Kidney (tissue), 14 donors: ENCODE results near the gene WDR6. TPM values are rescaled to one million over a fixed set of nuclear protein-coding genes. Genes with fewer than 3 reads are reported as not detected.

Experiments used
- DNase-seq, 5 donors: peaks; one replicate each; pipeline ENCODE4 v3.0.0-alpha.2; 2013 to 2020
- FAIRE-seq: peaks from 2 replicates; lab custom pipeline; 2012; peaks lifted over from hg19 to GRCh38; lab: Jason Lieb, UNC
- H3K27ac ChIP-seq, 2 donors: one replicate each; pipeline ENCODE4 v1.7.0; 2013; ENCODE audit warnings: low read depth in 2 of 2, low read length in 2 of 2, inconsistent platforms in 1 of 2
- H3K27me3 ChIP-seq: one replicate; pipeline ENCODE4 v1.7.1; 2013; ENCODE audit warnings: low read length, inconsistent platforms; ENCODE audit not compliant: control insufficient read depth, insufficient read depth
- H3K36me3 ChIP-seq, 3 donors: one replicate each; pipeline versions ENCODE4 v1.7.0 to v1.7.1; 2013; ENCODE audit warnings: low read length in 3 of 3, control low read depth in 1 of 3, inconsistent platforms in 1 of 3; ENCODE audit not compliant: insufficient read depth in 3 of 3, control insufficient read depth in 2 of 3
- H3K4me1 ChIP-seq, 3 donors: one replicate each; pipeline versions ENCODE4 v1.7.0 to v1.7.1; 2013; ENCODE audit warnings: low read length in 3 of 3, inconsistent platforms in 1 of 3, low read depth in 1 of 3; ENCODE audit not compliant: control insufficient read depth in 2 of 3, insufficient read depth in 2 of 3
- H3K4me3 ChIP-seq, 3 donors: one replicate each; pipeline versions ENCODE4 v1.7.0 to v1.8.1; 2013; ENCODE audit warnings: low read length in 3 of 3, control low read depth in 1 of 3, inconsistent platforms in 1 of 3
- H3K9ac ChIP-seq, 3 donors: one replicate each; pipeline versions ENCODE4 v1.7.0 to v1.7.1; 2013; ENCODE audit warnings: low read length in 3 of 3, control low read depth in 1 of 3, inconsistent platforms in 1 of 3
- H3K9me3 ChIP-seq, 3 donors: one replicate each; pipeline versions ENCODE4 v1.7.0 to v1.7.1; 2013; ENCODE audit warnings: low read length in 3 of 3, control low read depth in 1 of 3, inconsistent platforms in 1 of 3; ENCODE audit not compliant: control insufficient read depth in 2 of 3, insufficient read depth in 1 of 3
- intact Hi-C: fragments of 100-400 bp; cut with DNase I; formaldehyde crosslinking; loops from one replicate; pipeline ENCODE4 v1.11.1; 2022
- polyA plus RNA-seq: library from polyadenylated mRNA; stranded (reverse); fragments of 350-450 nt; fragmentation: Illumina TruSeq; extraction: RNeasy Lipid Tissue Mini Kit (QIAGEN cat#74804); gene quantifications from one replicate; pipeline ENCODE4 v1.2.3, GENCODE V29; 2014; ENCODE audit warnings: low read depth, low replicate concordance; ENCODE audit not compliant: insufficient read depth
- total RNA-seq: library from RNA; stranded (reverse); fragmentation: NEBNext Ultra II Directional; extraction: Animal tissue kit (Norgen Biotek cat#: 25700); gene quantifications from one replicate; pipeline ENCODE4 v1.2.1, GENCODE V29; 2021
- TF ChIP-seq, protein P1 (sequence below): IDR thresholded peaks from 3 replicates; pipeline ENCODE4 v1.5.1; 2012; ENCODE audit warnings: mild to moderate bottlenecking, moderate library complexity, borderline replicate concordance; ENCODE audit not compliant: insufficient read depth; ENCODE audit errors: extremely low read depth
- donor health status: control.
- donor health status: control.
- donor health status: control.
- donor health status: control.
- donor health status: control.
- donor health status: DM: yes; HTN: yes; CAD: no.
- donor health status: Normal renal cell carcinoma (clear cell type).

WDR6 gene
- total and polyA plus RNA-seq, 2 donors from 2014 or later = 105 to 158 TPM

DNA sequence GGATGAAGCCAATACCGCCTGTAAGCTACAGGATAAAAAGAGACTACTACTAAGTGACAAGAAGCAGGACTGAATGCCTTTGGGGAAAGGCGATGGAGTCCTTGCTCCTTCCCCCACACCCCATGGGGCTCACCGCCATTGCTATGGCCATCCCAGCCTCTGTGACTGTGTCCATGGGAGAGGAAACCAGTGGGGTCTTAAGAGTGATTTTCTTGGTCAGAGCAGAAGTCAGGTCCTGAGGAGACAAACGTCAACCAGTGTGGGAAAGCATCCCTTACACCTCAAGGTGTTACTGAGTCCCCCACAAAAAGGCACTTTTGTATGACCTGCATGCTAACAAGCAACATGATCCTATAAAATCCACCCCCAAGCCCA is 21.1 kb downstream of the WDR6 start:
- Histone ChIP-seq H3K9me3 (no peaks in the 10 kb centered on the region), H3K27ac (peak overlapping the region in 1 of 2 donors; percentile 97), H3K4me3 (peak overlapping the region; percentile 65 to 87 (median 78)), H3K4me1 (peaks cover 0 to 18% (median 9%) of the 10 kb centered on the region in 3 donors), H3K9ac (peak overlapping the region; percentile 65 to 96 (median 82)), H3K36me3 (peaks cover 18 to 67% (median 42%) of the 10 kb centered on the region in 3 donors), H3K27me3 (no peaks in the 10 kb centered on the region)
- intact Hi-C loops = no loop called here
- TF ChIP-seq, protein P1, sequence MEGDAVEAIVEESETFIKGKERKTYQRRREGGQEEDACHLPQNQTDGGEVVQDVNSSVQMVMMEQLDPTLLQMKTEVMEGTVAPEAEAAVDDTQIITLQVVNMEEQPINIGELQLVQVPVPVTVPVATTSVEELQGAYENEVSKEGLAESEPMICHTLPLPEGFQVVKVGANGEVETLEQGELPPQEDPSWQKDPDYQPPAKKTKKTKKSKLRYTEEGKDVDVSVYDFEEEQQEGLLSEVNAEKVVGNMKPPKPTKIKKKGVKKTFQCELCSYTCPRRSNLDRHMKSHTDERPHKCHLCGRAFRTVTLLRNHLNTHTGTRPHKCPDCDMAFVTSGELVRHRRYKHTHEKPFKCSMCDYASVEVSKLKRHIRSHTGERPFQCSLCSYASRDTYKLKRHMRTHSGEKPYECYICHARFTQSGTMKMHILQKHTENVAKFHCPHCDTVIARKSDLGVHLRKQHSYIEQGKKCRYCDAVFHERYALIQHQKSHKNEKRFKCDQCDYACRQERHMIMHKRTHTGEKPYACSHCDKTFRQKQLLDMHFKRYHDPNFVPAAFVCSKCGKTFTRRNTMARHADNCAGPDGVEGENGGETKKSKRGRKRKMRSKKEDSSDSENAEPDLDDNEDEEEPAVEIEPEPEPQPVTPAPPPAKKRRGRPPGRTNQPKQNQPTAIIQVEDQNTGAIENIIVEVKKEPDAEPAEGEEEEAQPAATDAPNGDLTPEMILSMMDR = no peak
- DNase-seq (no peak), FAIRE-seq (no peak)

GRCh38 chr3:49028673-49029562 is 21.7 kb downstream of the WDR6 start, which contains the start of gene IMPDH2:
Gene IMPDH2, minus strand, starts transcription at chr3:49029398. Its CDS starts 48 bp downstream, at chr3:49029350.
- Histone ChIP-seq H3K4me1 (peaks cover 0 to 17% (median 9%) of the 10 kb centered on the region in 3 donors), H3K27me3 (no peaks in the 10 kb centered on the region), H3K9ac (peak within 1 kb of the TSS; percentile 65 to 96 (median 82)), H3K9me3 (no peaks in the 10 kb centered on the region), H3K27ac (peak within 1 kb of the TSS; percentile 93 to 97), H3K36me3 (peaks cover 15 to 66% (median 42%) of the 10 kb centered on the region in 3 donors), H3K4me3 (peak within 1 kb of the TSS; percentile 65 to 87 (median 78))
- DNase-seq (peak; percentile 93 to 98 (median 97)), FAIRE-seq (peak; percentile 32)
- intact Hi-C loops = no loop called here
- TF ChIP-seq, protein P1 = peak; percentile 39

GRCh38 chr3:49029563-49029884 is 22.3 kb downstream of the WDR6 start:
- intact Hi-C loops = no loop called here
- peak overlapping the region; percentile 21 to 87 (median 35) for H3K4me3 ChIP-seq
- no peaks in the 10 kb centered on the region for H3K9me3 ChIP-seq
- TF ChIP-seq, protein P1 = no peak
- peak overlapping the region; percentile 24 to 82 (median 64) for H3K9ac ChIP-seq
- FAIRE-seq (no peak), DNase-seq (no peak)
- peaks cover 15 to 64% (median 41%) of the 10 kb centered on the region in 3 donors for H3K36me3 ChIP-seq
- H3K4me1 ChIP-seq = peaks cover 0 to 17% (median 9%) of the 10 kb centered on the region in 3 donors
- no peaks in the 10 kb centered on the region for H3K27me3 ChIP-seq
- H3K27ac ChIP-seq = peak overlapping the region; percentile 93 to 97
